Stomach (tissue), 9 donors: ENCODE data around the gene TLE7. TPM values are rescaled to one million over a fixed set of nuclear protein-coding genes. Genes with fewer than 3 reads are reported as not detected.

ENCODE experiments used
- DNase-seq, 2 donors: peaks; one replicate each; pipeline versions ENCODE4 v3.0.0 to v3.0.0-alpha.2; 2013 to 2019
- H3K27ac ChIP-seq, 5 donors: fragments of 200-600 bp in 4 of 5; sonication (generic) in 4 of 5; one replicate each; pipeline ENCODE4 v1.5.1; 2013 to 2019; ENCODE audit warnings: mild to moderate bottlenecking in 1 of 5, moderate library complexity in 1 of 5
- H3K27me3 ChIP-seq, 3 donors: fragments of 200-600 bp; sonication (generic); one replicate each; pipeline ENCODE4 v1.5.1; 2017 to 2019; ENCODE audit warnings: mixed run types in 1 of 3
- H3K36me3 ChIP-seq, 4 donors: fragments of 200-600 bp; sonication (generic); 1 replicate in 3 of 4; 2 replicates in 1 of 4; pipeline ENCODE4 v1.5.1; 2016 to 2019
- H3K4me1 ChIP-seq, 4 donors: fragments of 200-600 bp; sonication (generic); one replicate each; pipeline ENCODE4 v1.5.1; 2016 to 2019
- H3K4me3 ChIP-seq, 4 donors: fragments of 200-600 bp; sonication (generic) in 3 of 4; one replicate each; pipeline ENCODE4 v1.5.1; 2016 to 2019; ENCODE audit warnings: mild to moderate bottlenecking in 1 of 4
- H3K9me3 ChIP-seq, 4 donors: fragments of 200-600 bp; sonication (generic); one replicate each; pipeline ENCODE4 v1.5.1; 2016 to 2019
- EP300 ChIP-seq: sonication (generic); formaldehyde crosslinking; IDR thresholded peaks from one replicate; pipeline ENCODE4 v1.6.1; 2017; ENCODE audit warnings: antibody characterized with exemption
- POLR2A ChIP-seq, 4 donors: fragments of 450-650 bp; IDR thresholded peaks; one replicate each; pipeline ENCODE4 v1.6.1; 2016; ENCODE audit warnings: antibody characterized with exemption in 4 of 4, control low read depth in 2 of 4, mild to moderate bottlenecking in 1 of 4, moderate library complexity in 1 of 4
- POLR2AphosphoS5 ChIP-seq, 3 donors: sonication (generic); formaldehyde crosslinking; IDR thresholded peaks; one replicate each; pipeline ENCODE4 v1.6.1; 2016; ENCODE audit warnings: antibody characterized with exemption in 3 of 3
- WGBS, 5 donors: extraction: QIAGEN DNeasy Blood & Tissue Kit in 3 of 5; methylation state at CpG; one replicate each; pipeline versions ENCODE4 v1.1.5 to v1.1.7; 2013 to 2018; 5-methylcytosine and 5-hydroxymethylcytosine counted together
- intact Hi-C: fragments of 100-400 bp; cut with DNase I; formaldehyde crosslinking; loops from one replicate; pipeline ENCODE4 v1.15.1; 2023; ENCODE audit warnings: low total_unique reads
- polyA plus RNA-seq, 3 donors: library from polyadenylated mRNA; stranded (reverse); fragments of 200-250 nt; gene quantifications; one replicate each; pipeline ENCODE4 v1.2.3, GENCODE V29; 2013
- total RNA-seq, 5 donors: library from RNA; depleted of rRNA; stranded (reverse); fragments of >200 nt; gene quantifications; one replicate each; pipeline versions ENCODE4 v1.1.0 to v1.2.3, GENCODE V29; 2014 to 2016
- TF ChIP-seq, protein P1 (sequence below), 7 experiments: fragments of 450-650 bp in 4 of 7; fragments of 200-600 bp in 3 of 7; sonication (generic) in 3 of 7; IDR thresholded peaks; one replicate each; pipeline ENCODE4 v1.5.1; 2016 to 2019; ENCODE audit warnings: antibody characterized with exemption in 7 of 7, control low read depth in 2 of 7, mild to moderate bottlenecking in 1 of 7
- donor health status: healthy with polysubstance abuse.
- donor health status: Bipolar disorder and iron deficiency.
- donor health status: healthy.

TLE7 gene
- total and polyA plus RNA-seq, 8 donors, result not detected

DNA sequence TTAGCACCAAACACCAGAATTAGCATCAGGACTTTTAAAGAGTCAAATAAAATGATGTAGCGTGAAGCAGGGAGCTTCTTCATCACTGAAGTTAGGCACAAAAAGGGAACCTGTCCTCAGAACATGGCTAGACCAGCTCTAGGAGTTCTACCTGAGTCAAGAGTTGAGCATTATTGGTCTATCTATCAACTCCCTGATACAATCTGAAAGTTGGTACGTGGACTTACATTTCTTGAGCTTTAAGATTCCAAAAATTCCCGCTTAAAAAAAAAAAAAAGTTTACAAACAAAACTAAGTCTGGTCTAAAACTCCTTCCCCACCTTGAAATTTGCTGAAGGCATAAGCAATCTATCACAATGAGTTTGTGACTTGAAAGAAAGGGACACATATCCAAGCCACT is 12.3 kb downstream of the TLE7 start:
- DNase-seq, result no peak
- Histone ChIP-seq H3K9me3 (peaks cover 0 to 6% (median 0%) of the 10 kb centered on the region in 4 donors), H3K27ac (no peak overlapping the region), H3K4me1 (peaks cover 0 to 7% (median 0%) of the 10 kb centered on the region in 4 donors), H3K27me3 (peaks cover 6 to 36% (median 21%) of the 10 kb centered on the region in 3 donors), H3K4me3 (no peak overlapping the region), H3K36me3 (no peaks in the 10 kb centered on the region)
- 69 to 85% (median 73%) methylated on average over 3 of the region's 3 CpGs for WGBS, 5 donors
- intact Hi-C loops, result no loop called here
- TF ChIP-seq POLR2A (IDR thresholded peaks at IDR 0.05), result no peak

DNA sequence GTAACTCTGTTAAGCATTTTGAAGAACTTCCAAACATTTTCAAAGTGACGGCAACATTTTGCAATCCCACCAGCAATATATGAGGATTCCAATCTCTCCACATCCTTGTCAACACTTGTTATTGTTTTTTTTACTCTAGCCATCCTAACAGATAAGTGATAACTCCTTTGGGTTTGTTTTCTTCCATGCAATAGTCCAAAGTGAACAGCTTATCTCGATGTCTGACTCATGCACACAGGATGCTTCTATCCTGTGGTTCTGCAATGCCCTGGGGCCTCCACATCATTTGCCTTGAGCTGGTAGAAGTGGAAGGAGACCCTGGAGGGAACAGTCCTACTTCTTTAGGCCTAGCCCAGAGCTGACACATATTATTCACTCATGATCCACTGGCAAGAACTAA is 13.0 kb downstream of the TLE7 start:
- intact Hi-C loops, result no loop called here
- peaks cover 0 to 7% (median 0%) of the 10 kb centered on the region in 4 donors for H3K4me1 ChIP-seq
- H3K27me3 ChIP-seq, result peaks cover 6 to 43% (median 26%) of the 10 kb centered on the region in 3 donors
- no peak overlapping the region for H3K4me3 ChIP-seq
- H3K27ac ChIP-seq, result no peak overlapping the region
- H3K36me3 ChIP-seq, result no peaks in the 10 kb centered on the region
- TF ChIP-seq POLR2A (IDR thresholded peaks at IDR 0.05) (no peak), EP300 (no peak), POLR2AphosphoS5 (IDR thresholded peaks at IDR 0.05) (no peak)
- TF ChIP-seq, protein P1, sequence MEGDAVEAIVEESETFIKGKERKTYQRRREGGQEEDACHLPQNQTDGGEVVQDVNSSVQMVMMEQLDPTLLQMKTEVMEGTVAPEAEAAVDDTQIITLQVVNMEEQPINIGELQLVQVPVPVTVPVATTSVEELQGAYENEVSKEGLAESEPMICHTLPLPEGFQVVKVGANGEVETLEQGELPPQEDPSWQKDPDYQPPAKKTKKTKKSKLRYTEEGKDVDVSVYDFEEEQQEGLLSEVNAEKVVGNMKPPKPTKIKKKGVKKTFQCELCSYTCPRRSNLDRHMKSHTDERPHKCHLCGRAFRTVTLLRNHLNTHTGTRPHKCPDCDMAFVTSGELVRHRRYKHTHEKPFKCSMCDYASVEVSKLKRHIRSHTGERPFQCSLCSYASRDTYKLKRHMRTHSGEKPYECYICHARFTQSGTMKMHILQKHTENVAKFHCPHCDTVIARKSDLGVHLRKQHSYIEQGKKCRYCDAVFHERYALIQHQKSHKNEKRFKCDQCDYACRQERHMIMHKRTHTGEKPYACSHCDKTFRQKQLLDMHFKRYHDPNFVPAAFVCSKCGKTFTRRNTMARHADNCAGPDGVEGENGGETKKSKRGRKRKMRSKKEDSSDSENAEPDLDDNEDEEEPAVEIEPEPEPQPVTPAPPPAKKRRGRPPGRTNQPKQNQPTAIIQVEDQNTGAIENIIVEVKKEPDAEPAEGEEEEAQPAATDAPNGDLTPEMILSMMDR (IDR thresholded peaks at IDR 0.05), result no peak
- WGBS, 5 donors, result 85 to 89% (median 86%) methylated on average over 2 of the region's 2 CpGs
- H3K9me3 ChIP-seq, result peaks cover 0 to 6% (median 0%) of the 10 kb centered on the region in 4 donors
- no peak for DNase-seq

DNA sequence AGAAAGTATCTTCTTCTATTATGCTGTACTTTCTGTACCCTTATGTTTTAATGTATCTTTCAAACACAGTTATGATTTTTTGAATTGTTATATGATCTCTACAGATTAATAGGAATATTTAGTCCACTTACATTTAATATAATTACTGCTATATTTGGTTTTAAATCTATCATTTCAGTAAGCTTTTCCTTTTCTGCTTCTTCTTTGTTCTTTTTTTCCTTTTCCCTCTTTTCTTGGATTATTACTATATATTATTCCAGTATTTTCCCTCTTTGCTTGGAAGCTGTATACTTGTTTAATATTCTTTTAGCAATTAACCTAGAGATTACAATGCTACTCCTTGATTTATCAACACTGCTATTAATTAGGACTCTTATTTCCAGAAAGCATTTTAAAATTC is 13.5 kb downstream of the TLE7 start:
- no peak overlapping the region for H3K27ac ChIP-seq
- H3K27me3 ChIP-seq, result peaks cover 6 to 48% (median 26%) of the 10 kb centered on the region in 3 donors
- no peak overlapping the region for H3K4me3 ChIP-seq
- peaks cover 0 to 7% (median 0%) of the 10 kb centered on the region in 4 donors for H3K4me1 ChIP-seq
- intact Hi-C loops, result no loop called here
- TF ChIP-seq POLR2AphosphoS5 (IDR thresholded peaks at IDR 0.05), result no peak
- no peak for TF ChIP-seq EP300
- TF ChIP-seq, protein P1 (IDR thresholded peaks at IDR 0.05), result no peak
- TF ChIP-seq POLR2A (IDR thresholded peaks at IDR 0.05), result no peak
- DNase-seq, result no peak
- peaks cover 0 to 6% (median 0%) of the 10 kb centered on the region in 4 donors for H3K9me3 ChIP-seq
- H3K36me3 ChIP-seq, result no peaks in the 10 kb centered on the region

DNA sequence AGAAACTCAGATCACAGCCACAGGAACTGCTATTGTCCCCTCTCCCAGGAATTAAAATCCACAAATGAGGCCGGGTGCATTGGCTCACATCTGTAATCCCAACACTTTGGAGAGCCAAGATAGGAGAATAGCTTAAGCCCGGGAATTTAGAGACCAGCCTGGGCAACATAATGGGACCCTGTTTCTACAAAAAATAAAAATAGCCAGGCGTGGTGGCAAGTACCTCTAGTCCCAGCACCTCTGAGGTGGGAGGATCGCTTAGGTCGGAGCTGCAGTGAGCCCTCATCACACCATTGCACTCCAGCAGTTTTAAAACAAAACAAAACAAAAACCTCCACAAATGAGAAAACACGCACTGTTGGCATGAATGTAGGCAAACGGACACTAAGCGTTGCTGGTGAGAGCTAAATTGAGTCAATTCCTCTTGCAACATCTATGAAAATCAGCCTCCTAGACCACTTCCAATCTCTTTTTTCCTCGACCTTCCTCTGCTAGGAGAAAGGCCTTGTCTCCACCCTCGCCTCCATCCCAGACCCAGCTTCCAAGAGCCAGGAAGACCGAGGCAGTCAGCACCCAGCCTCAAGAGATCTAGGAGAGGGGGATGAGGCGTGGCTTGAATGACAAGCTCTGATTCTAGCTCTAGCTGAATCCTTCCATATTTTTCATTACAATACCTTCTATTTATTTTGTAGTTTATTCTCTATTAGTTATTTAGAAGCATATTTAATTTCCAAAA is 14.8 kb downstream of the TLE7 start:
- peaks cover 6 to 54% (median 26%) of the 10 kb centered on the region in 3 donors for H3K27me3 ChIP-seq
- no peaks in the 10 kb centered on the region for H3K36me3 ChIP-seq
- WGBS, 5 donors, result 59 to 68% (median 65%) methylated on average over 12 of the region's 12 CpGs
- intact Hi-C loops, result no loop called here
- H3K27ac ChIP-seq, result no peak overlapping the region
- peaks cover 0 to 7% (median 0%) of the 10 kb centered on the region in 4 donors for H3K4me1 ChIP-seq
- H3K4me3 ChIP-seq, result no peak overlapping the region
- peaks cover 0 to 6% (median 0%) of the 10 kb centered on the region in 4 donors for H3K9me3 ChIP-seq
- TF ChIP-seq POLR2AphosphoS5 (IDR thresholded peaks at IDR 0.05) (no peak), POLR2A (IDR thresholded peaks at IDR 0.05) (no peak), EP300 (no peak)
- TF ChIP-seq, protein P1 (IDR thresholded peaks at IDR 0.05), result no peak
- no peak for DNase-seq
